ENCODE data around the gene BAD.
"Not testable (repeated sequence)": the region's sequence is repeated elsewhere in the genome, so short reads cannot be mapped to it uniquely, and the experiment has no call there.

The BAD gene

DNA sequence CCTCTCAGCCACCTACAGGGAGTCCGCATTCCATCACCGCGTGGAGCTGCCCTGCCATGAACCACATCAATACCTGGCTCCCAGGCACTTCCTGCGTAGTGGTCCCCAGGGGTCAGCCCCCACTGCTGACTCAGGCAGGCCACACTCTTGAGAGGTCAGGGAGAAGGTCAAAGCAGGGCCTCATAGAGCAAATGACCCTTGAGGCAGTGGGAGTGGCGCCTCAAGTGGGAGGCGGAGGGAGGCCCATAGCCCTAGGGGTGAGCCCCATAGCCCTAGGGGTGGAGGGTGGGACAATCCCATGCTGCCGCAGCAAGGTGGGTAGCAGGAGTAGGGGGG lies 38.4 kb upstream of the BAD start:
- peaks cover 5% of the 10 kb centered on the region for H3K4me1 ChIP-seq (ENCODE audit: control insufficient read depth, insufficient read depth, low read length)
- H3K27me3 ChIP-seq (ENCODE audit: control insufficient read depth, insufficient read depth, low read length, poor library complexity, severe bottlenecking) = no peaks in the 10 kb centered on the region
- no peak overlapping the region for H3K4me3 ChIP-seq (ENCODE audit: insufficient read depth, low read depth, low read length)
- WGBS, 2 experiments = 80 to 83% methylated on average over 7 of the region's 7 CpGs
- no peaks in the 10 kb centered on the region for H3K36me3 ChIP-seq (ENCODE audit: control insufficient read depth, insufficient read depth, low read length)
- H3K27ac ChIP-seq (ENCODE audit: insufficient read depth, low read depth, low read length, poor library complexity, severe bottlenecking) = no peak overlapping the region
- no peaks in the 10 kb centered on the region for H3K9me3 ChIP-seq (ENCODE audit: control insufficient read depth, low read length)

DNA sequence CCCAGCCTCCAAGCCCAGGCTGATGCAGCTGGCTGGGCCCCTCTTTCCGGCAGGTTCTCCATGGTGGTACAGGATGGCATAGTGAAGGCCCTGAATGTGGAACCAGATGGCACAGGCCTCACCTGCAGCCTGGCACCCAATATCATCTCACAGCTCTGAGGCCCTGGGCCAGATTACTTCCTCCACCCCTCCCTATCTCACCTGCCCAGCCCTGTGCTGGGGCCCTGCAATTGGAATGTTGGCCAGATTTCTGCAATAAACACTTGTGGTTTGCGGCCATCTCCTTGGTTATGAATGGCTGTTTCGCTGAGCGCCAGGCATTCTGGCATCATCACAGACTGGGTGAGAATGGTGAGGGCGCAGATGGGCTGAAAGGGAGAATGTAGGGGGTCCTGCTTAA lies 37.1 kb upstream of the BAD start:
- H3K9me3 ChIP-seq (ENCODE audit: control insufficient read depth, low read length) = no peaks in the 10 kb centered on the region
- H3K27ac ChIP-seq (ENCODE audit: insufficient read depth, low read depth, low read length, poor library complexity, severe bottlenecking) = no peak overlapping the region
- H3K4me3 ChIP-seq (ENCODE audit: insufficient read depth, low read depth, low read length) = no peak overlapping the region
- H3K27me3 ChIP-seq (ENCODE audit: control insufficient read depth, insufficient read depth, low read length, poor library complexity, severe bottlenecking) = no peaks in the 10 kb centered on the region
- H3K4me1 ChIP-seq (ENCODE audit: control insufficient read depth, insufficient read depth, low read length) = peaks cover 5% of the 10 kb centered on the region
- 96 to 97% methylated on average over 5 of the region's 5 CpGs for WGBS, 2 experiments
- no peaks in the 10 kb centered on the region for H3K36me3 ChIP-seq (ENCODE audit: control insufficient read depth, insufficient read depth, low read length)

DNA sequence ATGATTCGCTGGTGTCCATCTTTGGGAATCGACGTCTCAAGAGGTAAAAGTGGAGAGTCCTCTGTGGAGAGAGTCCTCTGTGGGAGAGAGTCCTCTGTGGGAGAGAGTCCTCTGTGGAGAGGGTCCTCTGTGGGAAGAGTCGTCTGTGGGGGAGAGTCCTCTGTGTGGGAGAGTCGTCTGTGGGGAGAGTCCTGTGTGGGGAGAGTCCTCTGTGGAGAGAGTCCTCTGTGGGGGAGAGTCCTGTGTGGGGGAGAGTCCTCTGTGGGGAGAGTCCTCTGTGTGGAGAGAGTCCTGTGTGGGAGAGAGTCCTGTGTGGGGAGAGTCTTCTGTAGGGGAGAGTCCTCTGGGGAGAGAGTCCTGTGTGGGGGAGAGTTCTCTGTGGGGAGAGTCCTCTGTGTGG lies 36.6 kb upstream of the BAD start:
- Histone ChIP-seq H3K4me1 (ENCODE audit: control insufficient read depth, insufficient read depth, low read length) (peaks cover 8% of the 10 kb centered on the region), H3K4me3 (ENCODE audit: insufficient read depth, low read depth, low read length) (no peak overlapping the region), H3K27ac (ENCODE audit: insufficient read depth, low read depth, low read length, poor library complexity, severe bottlenecking) (no peak overlapping the region), H3K27me3 (ENCODE audit: control insufficient read depth, insufficient read depth, low read length, poor library complexity, severe bottlenecking) (no peaks in the 10 kb centered on the region), H3K36me3 (ENCODE audit: control insufficient read depth, insufficient read depth, low read length) (no peaks in the 10 kb centered on the region), H3K9me3 (ENCODE audit: control insufficient read depth, low read length) (no peaks in the 10 kb centered on the region)
- 94 to 97% methylated on average over 5 of the region's 5 CpGs for WGBS, 2 experiments

DNA sequence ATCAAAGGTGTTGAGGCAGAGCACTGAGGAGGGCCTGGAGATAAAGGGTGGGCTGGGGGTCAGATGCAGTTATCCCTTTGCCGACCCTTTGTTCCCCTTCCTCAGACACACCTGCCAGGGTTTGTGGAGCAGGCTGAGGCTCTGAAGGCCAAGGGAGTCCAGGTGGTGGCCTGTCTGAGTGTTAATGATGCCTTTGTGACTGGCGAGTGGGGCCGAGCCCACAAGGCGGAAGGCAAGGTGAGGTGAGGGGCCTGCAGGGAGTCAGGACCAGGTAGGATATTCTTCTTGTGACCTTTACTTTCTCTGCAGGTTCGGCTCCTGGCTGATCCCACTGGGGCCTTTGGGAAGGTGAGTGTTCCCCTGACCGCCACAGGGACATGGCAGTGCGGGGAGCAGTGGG lies 36.1 kb upstream of the BAD start:
- 94 to 98% methylated on average over 7 of the region's 7 CpGs for WGBS, 2 experiments
- Histone ChIP-seq H3K9me3 (ENCODE audit: control insufficient read depth, low read length) (no peaks in the 10 kb centered on the region), H3K4me1 (ENCODE audit: control insufficient read depth, insufficient read depth, low read length) (peaks cover 8% of the 10 kb centered on the region), H3K27ac (ENCODE audit: insufficient read depth, low read depth, low read length, poor library complexity, severe bottlenecking) (no peak overlapping the region), H3K27me3 (ENCODE audit: control insufficient read depth, insufficient read depth, low read length, poor library complexity, severe bottlenecking) (no peaks in the 10 kb centered on the region), H3K4me3 (ENCODE audit: insufficient read depth, low read depth, low read length) (no peak overlapping the region), H3K36me3 (ENCODE audit: control insufficient read depth, insufficient read depth, low read length) (no peaks in the 10 kb centered on the region)

DNA sequence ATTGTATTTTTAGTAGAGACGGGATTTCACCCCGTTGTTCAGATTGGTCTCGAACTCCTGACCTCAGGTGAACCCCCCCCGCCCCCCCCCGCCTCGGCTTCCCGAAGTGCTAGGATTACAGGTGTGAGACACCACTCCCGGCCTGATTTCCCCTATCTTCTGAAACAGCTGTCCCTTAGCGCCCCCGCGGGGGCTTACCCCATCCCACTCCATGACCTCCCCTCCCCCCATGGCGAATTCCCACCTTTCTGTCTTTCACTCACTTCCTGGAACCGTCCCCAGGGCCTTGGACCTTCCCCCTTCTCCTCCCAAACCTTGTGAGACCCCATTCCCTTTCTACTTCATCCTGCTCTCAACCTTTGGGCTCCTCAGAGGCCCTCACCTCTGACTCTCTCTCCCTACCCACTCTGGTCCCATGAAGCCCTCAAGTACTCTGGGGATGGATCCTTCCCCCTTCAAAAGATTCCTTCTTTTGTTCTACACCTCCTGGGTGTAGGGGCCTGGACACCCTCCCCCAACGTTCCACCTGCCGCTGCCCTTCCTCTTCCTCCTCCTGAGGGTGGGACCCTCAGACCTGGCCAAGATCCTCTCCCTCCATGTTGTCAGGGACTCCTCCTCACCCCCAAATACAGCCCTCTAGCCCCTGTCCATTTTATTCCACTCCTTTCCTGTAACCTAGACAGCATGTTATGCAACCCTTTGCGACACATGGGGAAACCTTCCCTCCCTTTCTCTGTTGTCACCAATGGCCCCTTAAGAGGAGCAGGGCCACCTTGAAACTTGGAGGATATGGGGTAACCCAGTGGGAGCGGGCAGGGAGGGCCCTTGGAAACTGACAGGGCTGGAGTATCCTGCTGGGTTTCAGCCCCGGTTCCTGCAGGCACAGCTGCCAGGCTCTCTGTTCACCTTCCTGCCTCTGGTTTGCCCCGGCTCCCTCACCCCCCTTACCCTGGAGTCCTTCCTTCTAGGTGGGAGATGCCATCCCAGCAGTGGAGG lies 34.6 kb upstream of the BAD start:
- Histone ChIP-seq H3K27ac (ENCODE audit: insufficient read depth, low read depth, low read length, poor library complexity, severe bottlenecking) (no peak overlapping the region), H3K27me3 (ENCODE audit: control insufficient read depth, insufficient read depth, low read length, poor library complexity, severe bottlenecking) (no peaks in the 10 kb centered on the region), H3K4me3 (ENCODE audit: insufficient read depth, low read depth, low read length) (peak overlapping the region; percentile 78), H3K9me3 (ENCODE audit: control insufficient read depth, low read length) (no peaks in the 10 kb centered on the region), H3K4me1 (ENCODE audit: control insufficient read depth, insufficient read depth, low read length) (peaks cover 8% of the 10 kb centered on the region), H3K36me3 (ENCODE audit: control insufficient read depth, insufficient read depth, low read length) (peaks cover 2% of the 10 kb centered on the region)
- 27 to 28% methylated on average over 15 to 19 of the region's 19 CpGs for WGBS, 2 experiments

DNA sequence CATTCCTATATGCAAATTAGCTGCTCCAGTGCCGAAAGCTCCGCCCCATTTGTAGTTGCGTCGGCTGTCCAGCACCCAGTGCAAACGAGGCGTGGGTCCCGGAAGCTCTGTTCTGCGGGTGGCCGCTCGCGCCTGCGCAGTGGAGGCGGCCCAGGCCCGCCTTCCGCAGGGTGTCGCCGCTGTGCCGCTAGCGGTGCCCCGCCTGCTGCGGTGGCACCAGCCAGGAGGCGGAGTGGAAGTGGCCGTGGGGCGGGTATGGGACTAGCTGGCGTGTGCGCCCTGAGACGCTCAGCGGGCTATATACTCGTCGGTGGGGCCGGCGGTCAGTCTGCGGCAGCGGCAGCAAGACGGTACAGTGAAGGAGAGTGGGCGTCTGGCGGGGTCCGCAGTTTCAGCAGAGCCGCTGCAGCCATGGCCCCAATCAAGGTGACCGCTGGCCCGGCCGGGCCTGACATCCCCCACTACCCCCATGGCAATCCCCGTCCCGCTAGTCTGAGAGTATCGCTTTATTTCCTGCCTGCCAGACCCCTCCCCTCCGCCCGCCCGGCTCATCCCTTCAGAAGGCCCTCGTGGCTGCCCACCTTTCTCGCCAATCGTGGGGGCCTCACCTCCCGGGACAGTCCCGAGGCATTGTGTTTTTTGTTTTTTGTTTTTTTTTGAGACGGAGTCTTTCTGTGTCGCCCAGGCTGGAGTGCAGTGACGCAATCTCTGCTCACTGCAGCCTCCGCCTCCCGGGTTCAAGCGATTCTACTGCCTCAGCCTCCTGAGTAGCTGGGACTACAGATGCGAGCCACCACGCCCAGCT lies 33.7 kb upstream of the BAD start, which contains the start of gene PRDX5:
Gene PRDX5 (plus strand): TSS at position 161 of the 805 bp plus-strand sequence. CDS start 95 bp downstream, at position 256.
- peak within 1 kb of the TSS; percentile 95 for H3K27ac ChIP-seq (ENCODE audit: insufficient read depth, low read depth, low read length, poor library complexity, severe bottlenecking)
- peak within 1 kb of the TSS; percentile 78 for H3K4me3 ChIP-seq (ENCODE audit: insufficient read depth, low read depth, low read length)
- no peaks in the 10 kb centered on the region for H3K9me3 ChIP-seq (ENCODE audit: control insufficient read depth, low read length)
- peaks cover 8% of the 10 kb centered on the region for H3K4me1 ChIP-seq (ENCODE audit: control insufficient read depth, insufficient read depth, low read length)
- H3K36me3 ChIP-seq (ENCODE audit: control insufficient read depth, insufficient read depth, low read length) = peaks cover 2% of the 10 kb centered on the region
- no peaks in the 10 kb centered on the region for H3K27me3 ChIP-seq (ENCODE audit: control insufficient read depth, insufficient read depth, low read length, poor library complexity, severe bottlenecking)
- WGBS, 2 experiments = 0 to 1% methylated on average over 61 of the region's 61 CpGs

DNA sequence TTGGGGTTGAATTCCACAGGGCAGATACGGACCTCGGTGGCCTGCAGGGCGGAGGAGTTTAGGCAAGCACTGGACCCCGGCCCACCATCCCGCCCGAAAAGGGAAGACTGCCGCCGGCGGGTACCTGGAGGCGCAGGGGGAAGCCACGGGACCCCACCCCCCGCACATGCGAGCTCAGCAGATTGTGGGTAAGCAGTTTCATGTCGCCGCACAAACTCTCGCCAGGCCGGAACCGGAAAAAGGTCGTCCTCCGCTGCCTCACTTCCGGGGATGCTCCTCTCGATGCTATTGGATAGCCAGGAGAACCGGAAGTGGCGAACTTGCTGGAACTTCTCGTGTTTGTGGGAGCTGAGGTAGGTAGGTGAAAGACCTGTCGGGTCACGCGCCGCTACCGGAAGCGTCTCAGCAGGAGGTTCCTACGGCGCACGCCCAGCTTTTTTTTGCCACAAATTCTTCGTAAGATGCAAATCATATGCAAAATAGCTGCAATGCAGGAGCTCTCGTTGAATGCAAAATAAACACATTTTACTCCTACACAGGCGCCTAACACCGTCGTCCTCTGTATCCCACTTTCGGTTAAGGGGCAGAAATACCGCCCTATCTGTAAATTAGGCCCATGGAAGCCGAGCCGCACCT lies 33.0 kb upstream of the BAD start, which contains the start of gene TRMT112:
Gene TRMT112 (minus strand): TSS at position 235 of the 636 bp plus-strand sequence. CDS start 33 bp downstream, at position 202.
- Histone ChIP-seq H3K27ac (ENCODE audit: insufficient read depth, low read depth, low read length, poor library complexity, severe bottlenecking) (peak within 1 kb of the TSS; percentile 95), H3K4me1 (ENCODE audit: control insufficient read depth, insufficient read depth, low read length) (peaks cover 8% of the 10 kb centered on the region), H3K4me3 (ENCODE audit: insufficient read depth, low read depth, low read length) (peak within 1 kb of the TSS; percentile 78), H3K27me3 (ENCODE audit: control insufficient read depth, insufficient read depth, low read length, poor library complexity, severe bottlenecking) (no peaks in the 10 kb centered on the region), H3K9me3 (ENCODE audit: control insufficient read depth, low read length) (no peaks in the 10 kb centered on the region), H3K36me3 (ENCODE audit: control insufficient read depth, insufficient read depth, low read length) (peaks cover 2% of the 10 kb centered on the region)
- 0% methylated on average over 43 of the region's 43 CpGs for WGBS, 2 experiments

DNA sequence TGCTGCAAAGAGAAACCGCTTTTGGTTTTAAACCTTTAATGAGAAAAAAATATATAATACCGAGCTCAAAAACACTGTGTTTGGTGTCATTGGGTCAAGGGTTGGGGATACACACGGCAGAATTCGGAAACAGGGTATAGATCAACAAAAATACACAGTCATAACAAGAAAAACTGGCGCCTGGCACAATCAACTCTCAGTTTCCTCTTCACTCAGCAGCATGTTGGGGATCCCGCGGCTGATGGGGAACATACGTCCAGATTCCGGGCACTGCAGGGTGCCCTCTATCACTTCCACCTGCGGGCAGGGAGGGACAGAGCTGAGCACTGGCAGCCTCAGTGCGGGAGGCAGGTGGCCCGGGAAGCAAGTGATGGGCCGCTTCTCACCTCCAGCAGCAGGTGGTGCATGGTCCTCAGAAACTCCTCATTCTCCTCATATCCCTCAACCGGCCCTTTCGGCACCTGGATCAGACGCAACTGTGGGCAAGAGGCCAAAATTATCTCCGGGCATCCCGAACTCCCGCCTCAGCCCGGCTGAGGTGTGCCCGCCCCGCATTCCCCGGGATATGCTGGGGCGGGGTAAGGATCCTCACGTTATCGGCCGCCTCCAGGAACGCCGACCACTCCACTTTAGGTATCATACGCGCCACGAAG lies 32.3 kb upstream of the BAD start:
- H3K27me3 ChIP-seq (ENCODE audit: control insufficient read depth, insufficient read depth, low read length, poor library complexity, severe bottlenecking) = no peaks in the 10 kb centered on the region
- H3K9me3 ChIP-seq (ENCODE audit: control insufficient read depth, low read length) = no peaks in the 10 kb centered on the region
- 11 to 12% methylated on average over 32 of the region's 32 CpGs for WGBS, 2 experiments
- H3K36me3 ChIP-seq (ENCODE audit: control insufficient read depth, insufficient read depth, low read length) = peaks cover 2% of the 10 kb centered on the region
- H3K4me1 ChIP-seq (ENCODE audit: control insufficient read depth, insufficient read depth, low read length) = peaks cover 8% of the 10 kb centered on the region
- H3K4me3 ChIP-seq (ENCODE audit: insufficient read depth, low read depth, low read length) = peak overlapping the region; percentile 78
- H3K27ac ChIP-seq (ENCODE audit: insufficient read depth, low read depth, low read length, poor library complexity, severe bottlenecking) = peak overlapping the region; percentile 95

DNA sequence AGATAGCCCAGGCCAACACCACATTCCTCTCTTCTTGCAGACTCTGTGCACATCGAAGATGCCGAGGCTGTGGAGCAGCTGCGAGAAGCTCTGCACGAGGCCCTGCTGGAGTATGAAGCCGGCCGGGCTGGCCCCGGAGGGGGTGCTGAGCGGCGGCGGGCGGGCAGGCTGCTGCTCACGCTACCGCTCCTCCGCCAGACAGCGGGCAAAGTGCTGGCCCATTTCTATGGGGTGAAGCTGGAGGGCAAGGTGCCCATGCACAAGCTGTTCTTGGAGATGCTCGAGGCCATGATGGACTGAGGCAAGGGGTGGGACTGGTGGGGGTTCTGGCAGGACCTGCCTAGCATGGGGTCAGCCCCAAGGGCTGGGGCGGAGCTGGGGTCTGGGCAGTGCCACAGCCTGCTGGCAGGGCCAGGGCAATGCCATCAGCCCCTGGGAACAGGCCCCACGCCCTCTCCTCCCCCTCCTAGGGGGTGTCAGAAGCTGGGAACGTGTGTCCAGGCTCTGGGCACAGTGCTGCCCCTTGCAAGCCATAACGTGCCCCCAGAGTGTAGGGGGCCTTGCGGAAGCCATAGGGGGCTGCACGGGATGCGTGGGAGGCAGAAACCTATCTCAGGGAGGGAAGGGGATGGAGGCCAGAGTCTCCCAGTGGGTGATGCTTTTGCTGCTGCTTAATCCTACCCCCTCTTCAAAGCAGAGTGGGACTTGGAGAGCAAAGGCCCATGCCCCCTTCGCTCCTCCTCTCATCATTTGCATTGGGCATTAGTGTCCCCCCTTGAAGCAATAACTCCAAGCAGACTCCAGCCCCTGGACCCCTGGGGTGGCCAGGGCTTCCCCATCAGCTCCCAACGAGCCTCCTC lies 31.4 kb upstream of the BAD start:
- 88 to 90% methylated on average over 25 of the region's 25 CpGs for WGBS, 2 experiments
- not testable (repeated sequence) for H3K9me3 ChIP-seq (ENCODE audit: control insufficient read depth, low read length); H3K4me1 ChIP-seq (ENCODE audit: control insufficient read depth, insufficient read depth, low read length); H3K27ac ChIP-seq (ENCODE audit: insufficient read depth, low read depth, low read length, poor library complexity, severe bottlenecking); H3K36me3 ChIP-seq (ENCODE audit: control insufficient read depth, insufficient read depth, low read length); H3K27me3 ChIP-seq (ENCODE audit: control insufficient read depth, insufficient read depth, low read length, poor library complexity, severe bottlenecking); H3K4me3 ChIP-seq (ENCODE audit: insufficient read depth, low read depth, low read length)

Measured in ectodermal cell (in vitro differentiated cells).